Loucy (cell line): ENCODE results near the gene DACH1.

Source experiments
- CTCF ChIP-seq: fragments of 200-600 bp; sonication (generic); conservative IDR thresholded peaks from 2 replicates; pipeline ENCODE4 v1.5.1; 2014; ENCODE audit warnings: mild to moderate bottlenecking, antibody characterized with exemption, low read length
- EZH2phosphoT487 ChIP-seq: fragments of 200-600 bp; IDR thresholded peaks from 2 replicates; pipeline ENCODE4 v1.6.1; 2018; ENCODE audit warnings: antibody characterized with exemption, mild to moderate bottlenecking, moderate library complexity, borderline replicate concordance

GRCh38 chr13:71459708-71460107 lies 407.3 kb downstream of the DACH1 start:
- TF ChIP-seq CTCF (no peak), EZH2phosphoT487 (no peak)
